Prostate gland (tissue), 2 donors: ENCODE data around the gene ANKMY1.

Source experiments
- POLR2AphosphoS5 ChIP-seq: sonication (generic); formaldehyde crosslinking; IDR thresholded peaks from one replicate; pipeline ENCODE4 v1.6.1; 2017; ENCODE audit warnings: antibody characterized with exemption
- TF ChIP-seq, protein P1 (sequence below), 4 experiments: fragments of 200-600 bp in 2 of 4; fragments of 450-650 bp in 2 of 4; sonication (generic) in 2 of 4; IDR thresholded peaks; 1 replicate in 3 of 4; 2 replicates in 1 of 4; pipeline ENCODE4 v1.5.1; 2016 to 2019; ENCODE audit warnings: antibody characterized with exemption in 4 of 4, mild to moderate bottlenecking in 2 of 4, moderate library complexity in 2 of 4

DNA sequence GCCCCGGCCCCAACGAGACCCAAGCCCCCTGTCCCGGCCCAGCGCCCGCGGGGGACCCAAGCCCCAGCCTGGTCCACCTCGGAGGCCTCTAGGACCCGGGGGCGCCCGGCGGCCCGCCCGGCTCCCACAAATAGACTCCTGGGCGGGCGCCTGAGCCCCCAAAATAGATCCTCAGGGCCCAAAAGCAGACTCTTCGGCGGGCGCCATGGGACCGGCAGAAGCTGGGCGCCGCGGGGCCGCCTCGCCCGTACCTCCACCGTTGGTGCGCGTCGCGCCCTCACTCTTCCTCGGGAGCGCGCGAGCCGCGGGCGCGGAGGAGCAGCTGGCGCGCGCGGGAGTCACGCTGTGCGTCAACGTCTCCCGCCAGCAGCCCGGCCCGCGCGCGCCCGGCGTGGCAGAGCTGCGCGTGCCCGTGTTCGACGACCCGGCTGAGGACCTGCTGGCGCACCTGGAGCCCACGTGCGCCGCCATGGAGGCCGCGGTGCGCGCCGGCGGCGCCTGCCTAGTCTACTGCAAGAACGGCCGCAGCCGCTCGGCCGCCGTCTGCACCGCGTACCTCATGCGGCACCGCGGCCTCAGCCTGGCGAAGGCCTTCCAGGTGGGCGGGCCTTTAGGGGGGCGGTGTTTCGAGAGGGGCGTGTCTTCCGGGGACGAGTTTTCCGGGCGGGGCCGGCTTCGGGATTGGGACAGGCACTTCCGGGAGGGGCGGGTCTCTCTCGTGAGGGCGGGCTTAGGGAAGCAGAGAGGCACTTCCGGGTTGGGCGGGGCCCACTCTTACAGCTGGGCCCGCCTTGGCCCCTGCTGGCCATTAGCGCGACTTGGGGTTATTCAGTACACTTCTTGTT, 2.9 kb upstream of the ANKMY1 start:
- TF ChIP-seq, protein P1, sequence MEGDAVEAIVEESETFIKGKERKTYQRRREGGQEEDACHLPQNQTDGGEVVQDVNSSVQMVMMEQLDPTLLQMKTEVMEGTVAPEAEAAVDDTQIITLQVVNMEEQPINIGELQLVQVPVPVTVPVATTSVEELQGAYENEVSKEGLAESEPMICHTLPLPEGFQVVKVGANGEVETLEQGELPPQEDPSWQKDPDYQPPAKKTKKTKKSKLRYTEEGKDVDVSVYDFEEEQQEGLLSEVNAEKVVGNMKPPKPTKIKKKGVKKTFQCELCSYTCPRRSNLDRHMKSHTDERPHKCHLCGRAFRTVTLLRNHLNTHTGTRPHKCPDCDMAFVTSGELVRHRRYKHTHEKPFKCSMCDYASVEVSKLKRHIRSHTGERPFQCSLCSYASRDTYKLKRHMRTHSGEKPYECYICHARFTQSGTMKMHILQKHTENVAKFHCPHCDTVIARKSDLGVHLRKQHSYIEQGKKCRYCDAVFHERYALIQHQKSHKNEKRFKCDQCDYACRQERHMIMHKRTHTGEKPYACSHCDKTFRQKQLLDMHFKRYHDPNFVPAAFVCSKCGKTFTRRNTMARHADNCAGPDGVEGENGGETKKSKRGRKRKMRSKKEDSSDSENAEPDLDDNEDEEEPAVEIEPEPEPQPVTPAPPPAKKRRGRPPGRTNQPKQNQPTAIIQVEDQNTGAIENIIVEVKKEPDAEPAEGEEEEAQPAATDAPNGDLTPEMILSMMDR (IDR thresholded peaks at IDR 0.05) = peak in 3 of 4 experiments; percentile 37 to 79 (median 62)
- peak; percentile 87 for TF ChIP-seq POLR2AphosphoS5
